Fibroblast of pulmonary artery (primary cell): ENCODE data around the gene STK17A.

Experiments used
- DNase-seq: peaks from one replicate; pipeline ENCODE4 v3.0.0-alpha.2; 2010; ENCODE audit warnings: low read depth
- H3K4me3 ChIP-seq: replicated peaks from 2 replicates; pipeline ENCODE4 v1.5.1; 2011; ENCODE audit warnings: low read depth, mild to moderate bottlenecking, control low read depth, low read length, moderate library complexity
- TF ChIP-seq, protein P1 (sequence below): IDR thresholded peaks from 2 replicates; pipeline ENCODE4 v1.5.1; 2011; ENCODE audit warnings: mild to moderate bottlenecking, control low read depth, low read length, inconsistent platforms; ENCODE audit errors: missing control alignments

The STK17A gene

DNA sequence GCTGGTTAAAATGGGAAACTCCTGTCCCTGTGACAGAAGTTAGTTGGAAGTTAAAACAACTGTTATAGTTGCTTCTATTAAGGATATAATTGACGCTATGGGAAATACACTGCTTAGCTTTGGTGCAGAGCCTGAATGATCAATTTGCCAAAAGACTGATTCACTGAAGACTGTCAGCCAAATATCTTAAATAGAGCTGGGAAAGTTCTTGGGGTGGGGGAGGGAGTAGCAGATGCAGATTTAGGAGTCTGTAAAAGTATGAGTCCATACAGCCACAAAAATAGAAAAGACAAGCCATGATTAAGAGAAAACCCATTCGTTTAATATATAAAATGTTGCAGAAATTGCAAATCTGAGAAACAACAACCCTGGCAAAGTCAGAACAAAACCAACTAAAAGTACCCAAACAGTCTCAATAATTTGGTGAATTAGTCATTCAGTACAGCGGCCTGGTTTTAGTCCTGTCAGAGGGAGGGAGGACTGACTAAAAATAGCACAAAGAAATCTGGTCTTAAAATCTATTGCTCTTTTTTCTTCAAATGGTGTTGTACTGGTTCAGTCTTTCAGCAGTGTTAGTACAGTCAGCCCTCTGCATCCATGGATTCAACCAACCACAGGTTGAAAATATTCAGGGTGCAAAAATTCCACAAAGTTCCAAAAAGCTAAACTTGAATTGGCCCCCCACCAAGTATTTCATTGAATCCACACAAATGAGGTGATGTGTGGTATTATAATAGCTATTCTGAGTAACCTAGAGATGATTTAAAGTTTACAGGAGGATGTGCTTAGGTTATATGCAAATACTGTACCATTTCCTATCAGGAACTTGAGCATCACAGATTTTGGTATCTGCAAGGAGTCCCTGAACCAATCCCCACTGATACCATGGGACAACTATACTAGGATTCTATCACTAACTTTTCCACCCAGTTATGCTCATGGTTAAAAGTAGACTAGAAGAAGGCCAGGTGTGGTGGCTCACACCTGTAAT, 30.0 kb downstream of the STK17A start:
- no peak overlapping the region for H3K4me3 ChIP-seq
- DNase-seq, result peak; percentile 41
- TF ChIP-seq, protein P1, sequence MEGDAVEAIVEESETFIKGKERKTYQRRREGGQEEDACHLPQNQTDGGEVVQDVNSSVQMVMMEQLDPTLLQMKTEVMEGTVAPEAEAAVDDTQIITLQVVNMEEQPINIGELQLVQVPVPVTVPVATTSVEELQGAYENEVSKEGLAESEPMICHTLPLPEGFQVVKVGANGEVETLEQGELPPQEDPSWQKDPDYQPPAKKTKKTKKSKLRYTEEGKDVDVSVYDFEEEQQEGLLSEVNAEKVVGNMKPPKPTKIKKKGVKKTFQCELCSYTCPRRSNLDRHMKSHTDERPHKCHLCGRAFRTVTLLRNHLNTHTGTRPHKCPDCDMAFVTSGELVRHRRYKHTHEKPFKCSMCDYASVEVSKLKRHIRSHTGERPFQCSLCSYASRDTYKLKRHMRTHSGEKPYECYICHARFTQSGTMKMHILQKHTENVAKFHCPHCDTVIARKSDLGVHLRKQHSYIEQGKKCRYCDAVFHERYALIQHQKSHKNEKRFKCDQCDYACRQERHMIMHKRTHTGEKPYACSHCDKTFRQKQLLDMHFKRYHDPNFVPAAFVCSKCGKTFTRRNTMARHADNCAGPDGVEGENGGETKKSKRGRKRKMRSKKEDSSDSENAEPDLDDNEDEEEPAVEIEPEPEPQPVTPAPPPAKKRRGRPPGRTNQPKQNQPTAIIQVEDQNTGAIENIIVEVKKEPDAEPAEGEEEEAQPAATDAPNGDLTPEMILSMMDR, result no peak

DNA sequence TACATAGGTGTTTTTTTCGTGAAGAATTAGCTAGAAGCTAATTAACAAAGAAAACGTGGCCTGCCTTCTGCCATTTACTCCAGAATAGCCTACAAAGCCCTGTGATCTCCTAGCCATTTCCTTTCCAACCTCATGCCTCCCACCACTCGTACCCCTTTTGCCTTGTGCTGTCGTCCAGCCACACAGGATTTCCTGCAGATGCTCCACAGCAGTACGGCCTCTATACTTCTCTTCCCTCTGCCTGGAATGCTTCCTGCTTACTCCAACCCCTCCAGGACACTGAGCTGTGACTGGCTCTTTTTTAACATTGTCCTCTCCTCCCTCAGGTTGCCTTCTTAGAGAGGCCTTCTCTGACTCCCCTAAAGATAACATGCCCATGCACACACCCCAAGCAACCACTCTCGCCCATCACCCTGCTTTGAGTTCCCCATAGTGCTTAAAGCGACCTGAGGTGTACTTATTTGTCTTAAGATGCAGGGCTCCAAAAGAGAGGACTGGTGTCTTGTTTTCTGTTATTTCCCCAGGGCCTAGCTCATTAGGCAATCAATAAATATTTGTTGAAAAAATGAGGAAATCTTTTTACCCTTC, 32.7 kb downstream of the STK17A start:
- DNase-seq, result no peak
- TF ChIP-seq, protein P1, result no peak
- H3K4me3 ChIP-seq, result no peak overlapping the region

DNA sequence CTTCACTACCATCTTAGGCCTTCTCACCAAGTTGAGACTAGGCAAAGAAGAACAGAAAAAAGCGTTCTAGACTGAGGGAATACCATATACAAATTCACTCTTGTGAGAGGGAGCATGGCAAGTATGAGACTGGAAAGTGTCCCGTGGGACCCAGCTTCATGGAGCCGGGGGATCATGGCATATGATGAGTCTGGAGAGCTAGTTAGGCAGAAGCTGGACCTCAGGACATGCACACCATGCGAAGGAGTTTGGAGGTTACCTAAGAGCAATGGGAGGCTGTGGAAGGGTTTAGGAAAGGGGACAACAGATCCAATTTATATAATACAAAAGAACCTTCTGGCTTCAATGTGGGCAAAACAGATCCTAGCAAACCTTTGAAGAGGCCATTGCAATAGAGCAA, 34.1 kb downstream of the STK17A start:
- DNase-seq, result no peak
- H3K4me3 ChIP-seq, result no peak overlapping the region
- TF ChIP-seq, protein P1, result no peak

DNA sequence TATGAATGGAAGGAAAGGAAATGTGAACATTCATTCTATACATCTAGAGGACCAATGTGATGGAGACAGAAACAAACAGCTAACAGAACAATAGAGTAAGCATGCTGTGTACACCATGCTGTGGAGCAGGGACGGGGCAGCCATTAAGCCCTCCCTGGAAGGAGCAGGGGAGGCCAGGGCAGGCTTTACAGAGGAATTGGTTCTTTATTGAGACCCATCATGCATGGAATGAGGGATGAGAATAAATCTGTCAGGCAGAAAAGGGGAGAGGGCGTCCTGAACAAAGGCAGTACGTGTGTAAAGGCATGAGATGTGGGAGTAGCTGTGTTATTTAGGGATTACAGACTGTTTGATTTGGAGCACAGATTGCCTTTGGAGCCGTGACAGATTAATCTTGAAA, 35.2 kb downstream of the STK17A start:
- DNase-seq, result no peak
- no peak overlapping the region for H3K4me3 ChIP-seq
- TF ChIP-seq, protein P1, result no peak

DNA sequence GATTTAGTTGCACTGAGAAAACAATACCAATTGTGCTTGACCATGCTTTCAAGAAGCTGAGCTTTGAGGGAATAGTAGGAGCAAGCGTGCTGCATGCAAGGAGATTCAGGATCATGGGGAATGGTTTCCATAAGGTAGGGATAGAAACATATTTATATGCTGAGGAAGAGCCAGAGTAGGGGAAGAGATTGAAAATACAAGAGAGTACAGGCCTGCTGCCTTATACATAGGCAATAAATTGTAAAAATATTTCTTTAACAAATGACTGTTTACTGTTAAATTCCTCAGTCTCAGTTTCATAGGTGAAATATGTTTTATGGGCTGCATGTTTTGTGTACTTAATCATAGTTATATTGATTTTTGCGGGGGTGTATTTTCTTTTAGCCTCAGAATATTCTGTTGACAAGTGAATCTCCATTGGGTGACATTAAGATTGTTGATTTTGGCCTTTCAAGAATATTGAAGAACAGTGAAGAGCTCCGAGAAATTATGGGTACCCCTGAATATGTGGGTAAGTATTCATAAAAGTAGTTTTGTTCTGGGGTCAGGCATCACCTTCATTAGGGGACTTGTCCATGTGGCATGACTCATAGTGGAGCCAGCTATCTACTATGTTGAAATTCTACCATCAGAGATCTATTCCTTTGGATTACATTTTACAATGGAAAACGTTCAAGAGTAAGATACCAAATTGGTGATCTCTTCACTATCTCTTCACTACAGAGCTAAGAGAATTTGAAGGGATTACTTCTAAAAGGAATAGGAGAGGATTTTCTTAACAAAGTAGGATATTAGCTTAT, 36.5 kb downstream of the STK17A start:
- TF ChIP-seq, protein P1, result no peak
- no peak for DNase-seq
- no peak overlapping the region for H3K4me3 ChIP-seq

DNA sequence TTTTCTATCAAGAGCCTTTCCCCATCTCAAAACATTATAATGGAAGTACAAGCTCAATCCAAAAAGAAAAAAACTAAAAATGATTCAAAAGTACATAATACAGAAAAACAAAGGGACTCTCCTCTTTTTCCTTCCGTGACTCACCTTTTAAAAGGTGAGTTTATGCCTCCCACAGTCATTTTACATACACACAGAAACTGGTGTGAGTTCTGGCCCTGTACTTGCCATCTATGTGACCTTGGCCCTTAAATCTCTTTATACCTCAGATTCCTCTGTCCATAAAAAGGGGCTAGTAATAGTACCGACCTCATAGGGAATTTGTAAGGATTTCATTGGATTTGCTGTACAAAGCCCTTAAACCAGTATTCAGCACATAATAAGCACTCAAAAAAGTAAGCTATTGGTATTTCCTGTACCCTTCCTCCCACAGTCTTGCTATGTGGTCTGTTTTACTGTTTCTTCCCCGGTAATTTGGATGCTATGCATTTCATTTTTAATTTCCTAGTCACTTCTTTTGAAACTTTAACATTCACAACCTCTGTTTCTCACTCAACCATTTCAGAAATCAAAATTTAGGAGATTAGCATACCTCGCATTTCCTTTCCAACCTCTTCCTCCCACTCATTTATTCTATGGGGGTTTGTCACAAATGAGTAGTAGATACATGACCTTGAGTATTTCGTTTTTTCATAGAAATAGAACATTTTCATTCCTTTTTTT, 39.0 kb downstream of the STK17A start:
- TF ChIP-seq, protein P1, result no peak
- peak; percentile 20 for DNase-seq

More for the DNA sequence above, 39.0 kb downstream of the STK17A start:
- no peak overlapping the region for H3K4me3 ChIP-seq
